NT2/D1 (cell line): ENCODE data around the gene DMRT1.

Experiments
- DNase-seq: peaks from one replicate; pipeline ENCODE4 v3.0.0-alpha.2; 2011; ENCODE audit warnings: low read depth, low spot score
- H3K27me3 ChIP-seq: 2 replicates; pipeline ENCODE4 v1.6.0; 2011; ENCODE audit warnings: mild to moderate bottlenecking; ENCODE audit not compliant: insufficient read length, insufficient read depth
- H3K36me3 ChIP-seq: 2 replicates; pipeline ENCODE4 v1.6.1; 2011; ENCODE audit warnings: mild to moderate bottlenecking, low read length, mixed read lengths; ENCODE audit not compliant: insufficient read depth, insufficient read length
- H3K4me1 ChIP-seq: 2 replicates; pipeline ENCODE4 v1.5.1; 2011; ENCODE audit not compliant: insufficient read depth, insufficient read length
- H3K4me3 ChIP-seq: 2 replicates; pipeline ENCODE4 v1.5.1; 2011; ENCODE audit warnings: low read depth; ENCODE audit not compliant: insufficient read length
- H3K9ac ChIP-seq: 2 replicates; pipeline ENCODE4 v1.6.0; 2011; ENCODE audit warnings: low read depth; ENCODE audit not compliant: insufficient read length
- H3K9me3 ChIP-seq: 2 replicates; pipeline ENCODE4 v1.5.1; 2011; ENCODE audit warnings: mild to moderate bottlenecking, low read length; ENCODE audit not compliant: insufficient read depth
- SUZ12 ChIP-seq: IDR thresholded peaks from 2 replicates; pipeline ENCODE4 v1.6.1; 2011; ENCODE audit not compliant: insufficient read length, insufficient read depth; ENCODE audit errors: extremely low read depth
- YY1 ChIP-seq: IDR thresholded peaks from 2 replicates; pipeline ENCODE4 v1.6.1; 2011; ENCODE audit not compliant: insufficient read length, insufficient read depth
- ZNF274 ChIP-seq: IDR thresholded peaks from 2 replicates; pipeline ENCODE4 v1.6.1; 2011; ENCODE audit warnings: mild to moderate bottlenecking, low read depth, low read length

Gene DMRT1

GRCh38 chr9:1009101-1009707 is 167.7 kb downstream of the DMRT1 start:
- Histone ChIP-seq H3K4me1 (peaks cover 3% of the 10 kb centered on the region), H3K4me3 (no peak overlapping the region), H3K9ac (no peak overlapping the region), H3K9me3 (no peaks in the 10 kb centered on the region), H3K36me3 (no peaks in the 10 kb centered on the region), H3K27me3 (no peaks in the 10 kb centered on the region)
- TF ChIP-seq ZNF274: no peak
- TF ChIP-seq SUZ12: no peak
- TF ChIP-seq YY1: no peak
- DNase-seq: peak; percentile 57

GRCh38 chr9:1013021-1013420 is 171.5 kb downstream of the DMRT1 start:
- H3K9me3 ChIP-seq: no peaks in the 10 kb centered on the region
- no peak for DNase-seq
- no peaks in the 10 kb centered on the region for H3K36me3 ChIP-seq
- H3K9ac ChIP-seq: no peak overlapping the region
- peaks cover 3% of the 10 kb centered on the region for H3K4me1 ChIP-seq
- H3K27me3 ChIP-seq: no peaks in the 10 kb centered on the region
- no peak overlapping the region for H3K4me3 ChIP-seq
- no peak for TF ChIP-seq SUZ12
- TF ChIP-seq YY1: no peak
- TF ChIP-seq ZNF274: no peak

GRCh38 chr9:1014225-1014624 is 172.7 kb downstream of the DMRT1 start:
- Histone ChIP-seq H3K4me1 (peaks cover 2% of the 10 kb centered on the region), H3K9me3 (no peaks in the 10 kb centered on the region), H3K27me3 (no peaks in the 10 kb centered on the region), H3K36me3 (no peaks in the 10 kb centered on the region), H3K4me3 (no peak overlapping the region), H3K9ac (no peak overlapping the region)
- TF ChIP-seq YY1 (no peak), SUZ12 (no peak), ZNF274 (no peak)
- no peak for DNase-seq

- no peak for TF ChIP-seq YY1
- no peak for TF ChIP-seq SUZ12
- TF ChIP-seq ZNF274: no peak
- H3K9me3 ChIP-seq: no peaks in the 10 kb centered on the region
- DNase-seq: no peak
- H3K9ac ChIP-seq: no peak overlapping the region
- H3K4me3 ChIP-seq: no peak overlapping the region
- no peaks in the 10 kb centered on the region for H3K4me1 ChIP-seq
- H3K27me3 ChIP-seq: no peaks in the 10 kb centered on the region
- H3K36me3 ChIP-seq: no peaks in the 10 kb centered on the region
Measured at GRCh38 chr9:1014640-1015039, 173.1 kb downstream of the DMRT1 start.

GRCh38 chr9:1018121-1018520 is 176.6 kb downstream of the DMRT1 start:
- Histone ChIP-seq H3K27me3 (no peaks in the 10 kb centered on the region), H3K4me1 (no peaks in the 10 kb centered on the region), H3K9ac (no peak overlapping the region), H3K9me3 (peaks cover 6% of the 10 kb centered on the region), H3K36me3 (no peaks in the 10 kb centered on the region), H3K4me3 (no peak overlapping the region)
- DNase-seq: peak; percentile 13
- TF ChIP-seq SUZ12: no peak
- TF ChIP-seq ZNF274: no peak
- TF ChIP-seq YY1: no peak
